A673 (cell line): ENCODE results near the gene POLE3.

Source experiments
- EZH2 ChIP-seq: fragments of 200-600 bp; sonication (generic); IDR thresholded peaks from 2 replicates; pipeline ENCODE4 v1.6.1; 2017; ENCODE audit warnings: borderline replicate concordance, low read depth, mild to moderate bottlenecking, mixed read lengths, antibody characterized with exemption, low read length; ENCODE audit not compliant: poor library complexity, severe bottlenecking
- TF ChIP-seq, protein P1 (sequence below): fragments of 300-800, 200-600 bp; sonication (generic); conservative IDR thresholded peaks from 2 replicates; pipeline ENCODE4 v1.5.1; 2017; ENCODE audit warnings: low read depth, mild to moderate bottlenecking, antibody characterized with exemption, low read length, moderate library complexity, mixed read lengths

DNA sequence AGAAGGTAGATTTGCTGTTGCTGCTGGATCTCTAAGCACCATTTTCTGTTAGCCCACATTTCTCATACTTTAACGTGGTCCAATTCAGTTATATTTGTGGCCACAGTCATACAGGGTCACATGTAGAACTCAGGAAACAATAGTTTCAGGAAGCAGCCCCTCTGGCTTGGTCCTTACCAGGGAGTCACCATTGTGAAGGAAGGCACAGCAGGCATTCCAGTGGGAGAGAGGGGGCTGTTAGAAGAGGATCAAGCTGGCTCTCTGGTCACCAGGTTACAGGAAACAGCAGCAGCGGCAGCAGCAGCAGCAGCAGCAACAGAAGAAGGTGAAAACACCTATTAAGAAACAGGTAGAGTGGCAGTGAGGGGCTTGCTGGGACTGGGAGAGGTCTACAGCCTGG is 14.6 kb upstream of the POLE3 start:
- TF ChIP-seq, protein P1, sequence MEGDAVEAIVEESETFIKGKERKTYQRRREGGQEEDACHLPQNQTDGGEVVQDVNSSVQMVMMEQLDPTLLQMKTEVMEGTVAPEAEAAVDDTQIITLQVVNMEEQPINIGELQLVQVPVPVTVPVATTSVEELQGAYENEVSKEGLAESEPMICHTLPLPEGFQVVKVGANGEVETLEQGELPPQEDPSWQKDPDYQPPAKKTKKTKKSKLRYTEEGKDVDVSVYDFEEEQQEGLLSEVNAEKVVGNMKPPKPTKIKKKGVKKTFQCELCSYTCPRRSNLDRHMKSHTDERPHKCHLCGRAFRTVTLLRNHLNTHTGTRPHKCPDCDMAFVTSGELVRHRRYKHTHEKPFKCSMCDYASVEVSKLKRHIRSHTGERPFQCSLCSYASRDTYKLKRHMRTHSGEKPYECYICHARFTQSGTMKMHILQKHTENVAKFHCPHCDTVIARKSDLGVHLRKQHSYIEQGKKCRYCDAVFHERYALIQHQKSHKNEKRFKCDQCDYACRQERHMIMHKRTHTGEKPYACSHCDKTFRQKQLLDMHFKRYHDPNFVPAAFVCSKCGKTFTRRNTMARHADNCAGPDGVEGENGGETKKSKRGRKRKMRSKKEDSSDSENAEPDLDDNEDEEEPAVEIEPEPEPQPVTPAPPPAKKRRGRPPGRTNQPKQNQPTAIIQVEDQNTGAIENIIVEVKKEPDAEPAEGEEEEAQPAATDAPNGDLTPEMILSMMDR, result no peak
- no peak for TF ChIP-seq EZH2
